Endothelial cell of umbilical vein (primary cell): ENCODE results near the gene LURAP1L. TPM values are rescaled to one million over a fixed set of nuclear protein-coding genes. Genes with fewer than 3 reads are reported as not detected.

Experiments
- BruUV-seq: library from RNA; stranded (reverse); fragments of 400-500 nt; replicated peaks from 2 replicates; lab custom pipeline; 2021; lab: Mats Ljungman, UMichigan
- CTCF ChIA-PET: fragments of 300-600, 350-600 bp; sonication (Branson Sonifier 250); formaldehyde crosslinking; loops from one replicate; lab custom pipeline; 2021; ENCODE audit warnings: antibody characterized with exemption, inconsistent platforms; lab: Charles Lee
- POLR2A ChIA-PET: fragments of 300-600, 350-600 bp; sonication (Branson Sonifier 250); formaldehyde crosslinking; loops from one replicate; lab custom pipeline; 2021; ENCODE audit warnings: antibody characterized with exemption, inconsistent platforms; lab: Charles Lee
- DNase-seq: peaks from one replicate; pipeline ENCODE4 v3.0.0-alpha.2; 2011; ENCODE audit warnings: low read depth, low spot score
- FAIRE-seq: peaks from 2 replicates; lab custom pipeline; 2011; peaks lifted over from hg19 to GRCh38; lab: Jason Lieb, UNC
- H2AFZ ChIP-seq: 2 replicates; pipeline ENCODE4 v1.6.0; 2012; ENCODE audit warnings: low read depth, low read length, control low read depth, inconsistent platforms
- H3K27ac ChIP-seq: 2 replicates; pipeline ENCODE4 v1.5.1; 2011; ENCODE audit warnings: low read depth, mild to moderate bottlenecking, control low read depth, low read length, moderate library complexity; ENCODE audit not compliant: insufficient read depth
- H3K27me3 ChIP-seq, 2 experiments: 2 replicates each; pipeline versions ENCODE4 v1.6.0 to v1.6.1; 2011; ENCODE audit warnings: low read length in 2 of 2, mixed read lengths in 1 of 2; ENCODE audit not compliant: control insufficient read depth in 2 of 2, insufficient read depth in 2 of 2
- H3K36me3 ChIP-seq, 2 experiments: 2 replicates in 1 of 2; 3 replicates in 1 of 2; pipeline ENCODE4 v1.5.1; 2011; ENCODE audit warnings: low read length in 2 of 2, mild to moderate bottlenecking in 1 of 2, moderate library complexity in 1 of 2; ENCODE audit not compliant: control insufficient read depth in 2 of 2, insufficient read depth in 2 of 2; ENCODE audit errors: extremely low read depth in 1 of 2
- H3K4me1 ChIP-seq: 3 replicates; pipeline ENCODE4 v1.5.1; 2011; ENCODE audit warnings: mild to moderate bottlenecking, low read length; ENCODE audit not compliant: control insufficient read depth, insufficient read depth; ENCODE audit errors: extremely low read depth
- H3K4me2 ChIP-seq: 2 replicates; pipeline ENCODE4 v1.6.1; 2011; ENCODE audit warnings: low read length, control low read depth, mixed read lengths; ENCODE audit not compliant: insufficient read depth
- H3K4me3 ChIP-seq, 3 experiments: fragments of 200-600 bp in 1 of 3; sonication (generic), shearing (Covaris generic) in 1 of 3; replicated peaks in 1 of 3; 2 replicates each; pipeline ENCODE4 v1.5.1; 2011 to 2016; ENCODE audit warnings: control low read depth in 3 of 3, low read length in 3 of 3, mild to moderate bottlenecking in 2 of 3, inconsistent platforms in 1 of 3, low read depth in 1 of 3, moderate library complexity in 1 of 3; ENCODE audit not compliant: insufficient read depth in 1 of 3
- H3K79me2 ChIP-seq: 2 replicates; pipeline ENCODE4 v1.6.0; 2012; ENCODE audit warnings: low read length, inconsistent platforms; ENCODE audit not compliant: control insufficient read depth, insufficient read depth
- H3K9ac ChIP-seq: replicated peaks from 2 replicates; pipeline ENCODE3; 2011; ENCODE audit warnings: low read length, control low read depth; ENCODE audit not compliant: insufficient read depth; ENCODE audit errors: extremely low read depth
- H3K9me1 ChIP-seq: replicated peaks from 3 replicates; pipeline ENCODE4 v1.6.0; 2011; ENCODE audit warnings: mild to moderate bottlenecking, low read length; ENCODE audit not compliant: control insufficient read depth, insufficient read depth; ENCODE audit errors: extremely low read depth
- H3K9me3 ChIP-seq: replicated peaks from 2 replicates; pipeline ENCODE4 v1.5.1; 2012; ENCODE audit warnings: low read length, inconsistent platforms; ENCODE audit not compliant: control insufficient read depth, insufficient read depth
- H4K20me1 ChIP-seq: replicated peaks from 2 replicates; pipeline ENCODE3; 2011; ENCODE audit warnings: mild to moderate bottlenecking, low read length; ENCODE audit not compliant: control insufficient read depth, insufficient read depth; ENCODE audit errors: extremely low read depth
- EZH2 ChIP-seq: IDR thresholded peaks from 2 replicates; pipeline ENCODE4 v1.6.1; 2012; ENCODE audit warnings: borderline replicate concordance, low read depth, mild to moderate bottlenecking, moderate library complexity, low read length, inconsistent platforms; ENCODE audit not compliant: severe bottlenecking
- FOS ChIP-seq: IDR thresholded peaks from 2 replicates; pipeline ENCODE4 v1.6.1; 2011; ENCODE audit warnings: mild to moderate bottlenecking, low read length, moderate library complexity, borderline replicate concordance; ENCODE audit not compliant: insufficient read depth
- GATA2 ChIP-seq: IDR thresholded peaks from 2 replicates; pipeline ENCODE4 v1.7.0; 2011; ENCODE audit warnings: low read depth, mild to moderate bottlenecking, moderate library complexity, mixed read lengths, low read length; ENCODE audit not compliant: insufficient read length, insufficient read depth
- JUN ChIP-seq: IDR thresholded peaks from 2 replicates; pipeline ENCODE4 v1.6.1; 2011; ENCODE audit warnings: borderline replicate concordance, low read depth; ENCODE audit not compliant: insufficient read length, insufficient read depth
- MYC ChIP-seq: IDR thresholded peaks from one replicate; pipeline ENCODE4 v1.6.1; 2011; ENCODE audit warnings: mild to moderate bottlenecking, low read depth, low read length
- POLR2AphosphoS5 ChIP-seq: IDR thresholded peaks from 2 replicates; pipeline ENCODE4 v1.6.1; 2012; ENCODE audit warnings: low read depth, mild to moderate bottlenecking, control low read depth, low read length, moderate library complexity; ENCODE audit not compliant: insufficient read depth
- dilution Hi-C: fragments of 300-500 bp; cut with MboI; formaldehyde crosslinking; loops from one replicate; pipeline ENCODE4 v1.15.0; 2019; ENCODE audit warnings: low sequenced_read_pairs; ENCODE audit not compliant: extremely low pct_ligation_motif_present
- intact Hi-C: fragments of 100-400 bp; cut with micrococcal nuclease; formaldehyde crosslinking; loops from one replicate; pipeline ENCODE4 v1.10.0; 2022
- polyA plus RNA-seq, 4 experiments: library from polyadenylated mRNA; depleted of rRNA in 3 of 4; stranded (reverse) in 3 of 4; unstranded in 1 of 4; fragments of >200 nt; gene quantifications; 2 replicates each; pipeline versions ENCODE4 v1.2.1 to v1.2.3, GENCODE V29; 2011 to 2012; ENCODE audit warnings: missing spikeins in 1 of 4
- total RNA-seq: library from RNA; stranded (reverse); gene quantifications from 2 replicates; pipeline ENCODE4 v1.2.3, GENCODE V29; 2021
- TF ChIP-seq, protein P1 (sequence below): IDR thresholded peaks from 2 replicates; pipeline ENCODE4 v1.6.1; 2011; ENCODE audit not compliant: insufficient read depth, insufficient read length
- TF ChIP-seq, protein P2 (sequence below), 2 donors: IDR thresholded peaks; 1 replicate in 1 of 2; 2 replicates in 1 of 2; pipeline ENCODE4 v1.5.1; 2011; ENCODE audit warnings: low read length in 2 of 2, mild to moderate bottlenecking in 2 of 2, moderate library complexity in 2 of 2, control low read depth in 1 of 2, inconsistent platforms in 1 of 2, low read depth in 1 of 2; ENCODE audit not compliant: insufficient read depth in 1 of 2; ENCODE audit errors: extremely low read depth in 1 of 2

LURAP1L gene
- total and polyA plus RNA-seq, 2 donors (not counting 3 experiments of a cell fraction or from before 2014, with no cell fraction given) = 1.5 to 3.3 TPM

DNA sequence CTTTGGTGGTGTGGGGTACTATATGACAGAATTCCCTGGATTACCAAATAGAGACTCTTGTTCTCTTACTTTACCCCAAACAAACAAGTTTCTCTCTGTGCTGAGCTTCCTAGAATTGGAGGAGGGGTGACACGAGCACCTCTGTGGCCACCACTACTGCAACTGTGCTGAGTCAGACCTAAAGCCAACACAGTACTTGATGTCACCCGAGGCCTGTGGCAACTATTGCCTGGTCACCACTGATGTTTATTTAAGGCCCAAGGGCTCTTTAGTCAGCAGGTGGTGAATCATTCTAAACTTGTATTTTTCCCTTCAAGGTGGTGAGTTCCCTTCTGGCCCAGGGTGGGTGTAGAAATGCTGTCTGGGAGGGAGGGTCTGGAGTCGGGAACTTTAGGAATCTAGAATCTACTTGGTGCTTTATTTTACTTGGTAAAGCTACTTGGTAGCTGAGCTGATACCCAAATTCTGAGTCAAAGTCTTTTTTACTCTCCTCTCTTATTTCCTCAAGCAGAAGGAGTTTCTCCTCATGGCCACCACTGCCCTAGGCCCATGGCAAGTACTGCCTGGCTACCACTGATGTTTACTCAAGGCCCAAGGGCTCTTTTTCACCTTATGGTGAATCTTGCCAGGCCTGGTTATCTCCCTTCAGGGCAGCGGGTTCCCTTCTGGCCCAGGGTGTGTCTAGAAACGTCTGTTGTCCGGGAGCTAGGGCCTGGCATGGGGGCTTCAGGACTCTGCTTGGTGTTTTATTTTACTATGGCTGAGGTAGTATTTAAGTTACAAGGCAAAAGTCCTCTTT lies 9.8 kb downstream of the LURAP1L start:
- FAIRE-seq = peak; percentile 46
- intact Hi-C loops = no loop called here

DNA sequence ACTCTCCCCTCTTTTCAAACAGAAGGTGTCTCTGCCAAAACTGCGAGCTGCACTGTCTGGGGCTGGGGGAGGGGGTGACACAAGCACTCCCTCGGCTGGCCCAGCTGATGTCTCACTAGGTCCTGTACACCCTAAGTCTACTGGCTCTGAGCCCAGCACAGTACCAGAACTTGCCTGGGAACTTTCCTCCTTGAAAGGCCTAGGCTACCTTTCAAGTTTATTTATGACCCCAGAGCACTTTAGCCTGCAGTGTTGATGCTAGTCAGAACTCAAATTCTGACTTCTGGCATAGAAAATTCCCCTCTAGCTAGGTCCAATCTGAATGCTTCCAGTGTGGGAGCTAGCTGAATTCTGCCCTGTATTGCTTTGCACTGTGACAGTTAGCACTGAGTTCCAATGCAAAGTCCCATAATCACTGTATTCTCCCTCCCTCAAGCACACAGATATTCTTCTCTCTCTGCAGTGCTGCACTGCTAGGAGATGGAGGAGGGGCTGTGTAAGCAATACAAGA lies 10.5 kb downstream of the LURAP1L start:
- H3K27ac ChIP-seq = no peak overlapping the region
- no peaks in the 10 kb centered on the region for H3K79me2 ChIP-seq
- no peaks in the 10 kb centered on the region for H3K9me1 ChIP-seq
- BruUV-seq = no TSS peak
- no peaks in the 10 kb centered on the region for H3K27me3 ChIP-seq
- dilution Hi-C loops (no loop called here), intact Hi-C loops (no loop called here)
- H3K9me3 ChIP-seq = no peaks in the 10 kb centered on the region
- H3K4me2 ChIP-seq = no peak overlapping the region
- H3K4me1 ChIP-seq = peaks cover 4% of the 10 kb centered on the region
- DNase-seq = no peak
- no peaks in the 10 kb centered on the region for H3K36me3 ChIP-seq
- ChIA-PET POLR2A (no interaction called here), CTCF (interaction anchor here (1.2 kb wide), 1 partner anchor 30 kb away, joined by 3 read pairs; no protein-coding TSS in a partner anchor)
- H2AFZ ChIP-seq = peak overlapping the region; percentile 32
- no peaks in the 10 kb centered on the region for H4K20me1 ChIP-seq
- FAIRE-seq = no peak
- TF ChIP-seq GATA2 (no peak), POLR2AphosphoS5 (no peak), JUN (no peak)
- TF ChIP-seq, protein P1, sequence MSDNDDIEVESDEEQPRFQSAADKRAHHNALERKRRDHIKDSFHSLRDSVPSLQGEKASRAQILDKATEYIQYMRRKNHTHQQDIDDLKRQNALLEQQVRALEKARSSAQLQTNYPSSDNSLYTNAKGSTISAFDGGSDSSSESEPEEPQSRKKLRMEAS = no peak
- TF ChIP-seq, protein P2, sequence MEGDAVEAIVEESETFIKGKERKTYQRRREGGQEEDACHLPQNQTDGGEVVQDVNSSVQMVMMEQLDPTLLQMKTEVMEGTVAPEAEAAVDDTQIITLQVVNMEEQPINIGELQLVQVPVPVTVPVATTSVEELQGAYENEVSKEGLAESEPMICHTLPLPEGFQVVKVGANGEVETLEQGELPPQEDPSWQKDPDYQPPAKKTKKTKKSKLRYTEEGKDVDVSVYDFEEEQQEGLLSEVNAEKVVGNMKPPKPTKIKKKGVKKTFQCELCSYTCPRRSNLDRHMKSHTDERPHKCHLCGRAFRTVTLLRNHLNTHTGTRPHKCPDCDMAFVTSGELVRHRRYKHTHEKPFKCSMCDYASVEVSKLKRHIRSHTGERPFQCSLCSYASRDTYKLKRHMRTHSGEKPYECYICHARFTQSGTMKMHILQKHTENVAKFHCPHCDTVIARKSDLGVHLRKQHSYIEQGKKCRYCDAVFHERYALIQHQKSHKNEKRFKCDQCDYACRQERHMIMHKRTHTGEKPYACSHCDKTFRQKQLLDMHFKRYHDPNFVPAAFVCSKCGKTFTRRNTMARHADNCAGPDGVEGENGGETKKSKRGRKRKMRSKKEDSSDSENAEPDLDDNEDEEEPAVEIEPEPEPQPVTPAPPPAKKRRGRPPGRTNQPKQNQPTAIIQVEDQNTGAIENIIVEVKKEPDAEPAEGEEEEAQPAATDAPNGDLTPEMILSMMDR (IDR thresholded peaks at IDR 0.05; ENCODE audit: extremely low read depth in 1 of 2, insufficient read depth in 1 of 2, low read depth in 1 of 2, low read length in 2 of 2) = no peak
- H3K9ac ChIP-seq = no peak overlapping the region
- H3K4me3 ChIP-seq = no peak overlapping the region

More for the DNA sequence above, 9.8 kb downstream of the LURAP1L start:
- H3K9me1 ChIP-seq = no peaks in the 10 kb centered on the region
- H3K9ac ChIP-seq = no peak overlapping the region
- peak; percentile 35 for DNase-seq
- H2AFZ ChIP-seq = peak overlapping the region; percentile 42
- H3K4me1 ChIP-seq = peaks cover 4% of the 10 kb centered on the region
- no peaks in the 10 kb centered on the region for H4K20me1 ChIP-seq
- no peaks in the 10 kb centered on the region for H3K9me3 ChIP-seq
- CTCF ChIA-PET = interaction anchor here (1.0 kb wide), 1 partner anchor 10 kb away, joined by 4 read pairs; the partner anchor contains the start of gene LURAP1L
- H3K27ac ChIP-seq = no peak overlapping the region
- dilution Hi-C loops = no loop called here
- POLR2A ChIA-PET = no interaction called here
- no TSS peak for BruUV-seq
- H3K27me3 ChIP-seq = no peaks in the 10 kb centered on the region
- H3K4me2 ChIP-seq = no peak overlapping the region
- no peaks in the 10 kb centered on the region for H3K79me2 ChIP-seq
- no peaks in the 10 kb centered on the region for H3K36me3 ChIP-seq
- no peak overlapping the region for H3K4me3 ChIP-seq
- TF ChIP-seq POLR2AphosphoS5 (no peak), MYC (no peak), EZH2 (no peak), FOS (peak; percentile 51)
- TF ChIP-seq, protein P1 = no peak
